WTC11 (cell line): Measurements from ENCODE around the gene RTBDN. TPM values are rescaled to one million over a fixed set of nuclear protein-coding genes. Genes with fewer than 3 reads are reported as not detected.

Experiments used
- GRHL2 ChIP-seq: fragments of 250-450 bp; sonication (Bioruptor Pico); IDR thresholded peaks from 2 replicates; pipeline ENCODE4 v1.8.0; 2022; ENCODE audit warnings: mild to moderate bottlenecking, moderate library complexity; ENCODE audit not compliant: insufficient replicate concordance, severe bottlenecking
- JUN ChIP-seq: sonication (generic); formaldehyde crosslinking; IDR thresholded peaks from 2 replicates; pipeline ENCODE4 v1.8.0; 2023; ENCODE audit warnings: mild to moderate bottlenecking, missing genetic modification reagents
- MYBL2 ChIP-seq: sonication (generic); formaldehyde crosslinking; IDR thresholded peaks from 2 replicates; pipeline ENCODE4 v1.8.1; 2023; ENCODE audit warnings: mild to moderate bottlenecking, moderate library complexity, missing genetic modification reagents
- NR1H2 ChIP-seq: sonication (generic); formaldehyde crosslinking; IDR thresholded peaks from 2 replicates; pipeline ENCODE4 v1.9.0; 2021; ENCODE audit warnings: mild to moderate bottlenecking, moderate library complexity, missing genetic modification reagents
- PRRX2 ChIP-seq: fragments of 250-450 bp; sonication (Bioruptor Pico); IDR thresholded peaks from 2 replicates; pipeline ENCODE4 v1.8.0; 2021; ENCODE audit warnings: mild to moderate bottlenecking
- RELA ChIP-seq: sonication (generic); formaldehyde crosslinking; IDR thresholded peaks from 2 replicates; pipeline ENCODE4 v1.8.1; 2022; ENCODE audit warnings: missing genetic modification reagents, mild to moderate bottlenecking, borderline replicate concordance
- SMAD4 ChIP-seq: sonication (generic); formaldehyde crosslinking; IDR thresholded peaks from 2 replicates; pipeline ENCODE4 v1.8.0; 2022; ENCODE audit warnings: mild to moderate bottlenecking, missing genetic modification reagents
- SP1 ChIP-seq: sonication (generic); formaldehyde crosslinking; conservative IDR thresholded peaks from 2 replicates; pipeline ENCODE4 v1.8.1; 2022; ENCODE audit warnings: missing genetic modification reagents
- TEAD1 ChIP-seq: sonication (generic); formaldehyde crosslinking; IDR thresholded peaks from 2 replicates; pipeline ENCODE4 v1.8.0; 2022; ENCODE audit warnings: mild to moderate bottlenecking, missing genetic modification reagents
- TEAD4 ChIP-seq: sonication (generic); formaldehyde crosslinking; IDR thresholded peaks from 2 replicates; pipeline ENCODE4 v1.8.0; 2022; ENCODE audit warnings: mild to moderate bottlenecking, missing genetic modification reagents
- ZBTB21 ChIP-seq: sonication (generic); formaldehyde crosslinking; IDR thresholded peaks from 2 replicates; pipeline ENCODE4 v1.8.1; 2023; ENCODE audit warnings: mild to moderate bottlenecking, missing genetic modification reagents, borderline replicate concordance
- ZNF232 ChIP-seq: sonication (generic); formaldehyde crosslinking; IDR thresholded peaks from 2 replicates; pipeline ENCODE4 v1.8.0; 2022; ENCODE audit warnings: mild to moderate bottlenecking, missing genetic modification reagents
- ZNF263 ChIP-seq: sonication (generic); formaldehyde crosslinking; IDR thresholded peaks from 2 replicates; pipeline ENCODE4 v1.8.1; 2022; ENCODE audit warnings: low read depth, mild to moderate bottlenecking, moderate library complexity, missing genetic modification reagents
- ZNF671 ChIP-seq: fragments of 250-450 bp; sonication (Bioruptor Pico); IDR thresholded peaks from 2 replicates; pipeline ENCODE4 v1.8.0; 2021; ENCODE audit warnings: mild to moderate bottlenecking
- total RNA-seq: library from RNA; stranded (reverse); gene quantifications from 3 replicates; pipeline ENCODE4 v1.2.3, GENCODE V29; 2021
- TF ChIP-seq, protein P1 (sequence below): sonication (generic); formaldehyde crosslinking; IDR thresholded peaks from 2 replicates; pipeline ENCODE4 v1.8.1; 2023; ENCODE audit warnings: mild to moderate bottlenecking, missing genetic modification reagents
- TF ChIP-seq, protein P2 (sequence below): sonication (generic); formaldehyde crosslinking; conservative IDR thresholded peaks from 2 replicates; pipeline ENCODE4 v1.8.1; 2023; ENCODE audit warnings: mild to moderate bottlenecking, low read depth, missing genetic modification reagents, moderate library complexity
- TF ChIP-seq, protein P3 (sequence below): sonication (generic); formaldehyde crosslinking; IDR thresholded peaks from 2 replicates; pipeline ENCODE4 v1.8.1; 2022; ENCODE audit warnings: missing genetic modification reagents, borderline replicate concordance
- TF ChIP-seq, protein P4 (sequence below): fragments of 200-600 bp; IDR thresholded peaks from 2 replicates; pipeline ENCODE4 v1.8.0; 2022; ENCODE audit warnings: antibody characterized with exemption
- TF ChIP-seq, protein P5 (sequence below): sonication (generic); formaldehyde crosslinking; IDR thresholded peaks from 2 replicates; pipeline ENCODE4 v1.8.1; 2022; ENCODE audit warnings: mild to moderate bottlenecking, moderate library complexity, missing genetic modification reagents
- TF ChIP-seq, protein P6 (sequence below): fragments of 250-450 bp; sonication (Bioruptor Pico); IDR thresholded peaks from 2 replicates; pipeline ENCODE4 v1.9.0; 2021; ENCODE audit warnings: mild to moderate bottlenecking
- TF ChIP-seq, protein P7 (sequence below): fragments of 250-450 bp; sonication (Bioruptor Pico); IDR thresholded peaks from 2 replicates; pipeline ENCODE4 v1.9.0; 2021; ENCODE audit warnings: mild to moderate bottlenecking
- TF ChIP-seq, protein P8 (sequence below): sonication (generic); formaldehyde crosslinking; IDR thresholded peaks from 2 replicates; pipeline ENCODE4 v1.8.1; 2022; ENCODE audit warnings: low read depth, mild to moderate bottlenecking, moderate library complexity, missing genetic modification reagents, borderline replicate concordance

RTBDN gene
- total RNA-seq, 1 experiment from 2014 or later: 2.4 TPM

DNA sequence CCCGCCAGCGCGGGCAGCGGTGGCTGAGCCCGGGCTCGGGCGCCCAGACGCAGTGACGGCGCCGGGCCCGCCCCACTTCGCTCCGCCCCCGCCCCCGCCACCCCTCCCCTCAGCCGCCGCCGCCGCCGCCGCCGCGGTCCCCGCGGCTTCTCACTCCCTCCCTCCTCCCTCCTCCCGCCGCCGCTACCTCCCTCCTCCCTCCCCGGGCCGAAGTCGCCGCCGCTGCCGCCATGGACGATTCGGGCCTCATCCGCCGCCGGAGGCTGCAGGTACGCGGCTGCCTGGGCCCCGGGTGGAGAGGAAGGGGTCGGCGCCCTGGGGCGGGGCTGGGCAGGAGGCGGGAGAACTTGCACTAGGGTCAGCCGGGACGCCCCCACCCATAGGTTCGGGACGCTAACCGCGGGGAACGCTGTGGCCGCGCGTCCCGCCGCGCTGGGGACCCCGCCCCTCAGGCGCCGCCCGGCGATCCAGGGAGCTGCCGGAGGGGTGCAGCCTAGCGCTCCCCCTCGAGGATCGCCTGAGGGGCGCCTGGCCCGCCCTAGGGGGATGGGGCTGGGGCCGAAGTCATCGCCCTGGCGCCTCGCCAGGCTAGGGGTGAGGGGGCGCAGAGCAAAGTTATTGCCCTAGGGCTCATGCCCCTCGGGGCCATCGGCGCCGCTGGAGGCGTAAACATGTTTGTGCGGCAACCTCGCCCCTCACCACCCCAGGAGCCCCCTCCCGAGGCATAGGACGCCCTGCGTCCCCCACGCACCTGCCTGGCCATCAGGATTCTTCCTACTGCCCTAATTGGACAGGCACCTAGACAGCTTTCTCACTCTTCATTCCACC, 427 bp downstream of the RTBDN start (continued):
- TF ChIP-seq SMAD4 (CRISPR knock-in tag) (no peak), PRRX2 (CRISPR knock-in tag) (no peak), SP1 (CRISPR knock-in tag) (0 out of 2 replicates have a peak, but pooled peaks have one; percentile 46), ZBTB21 (CRISPR knock-in tag) (no peak), JUN (CRISPR knock-in tag) (no peak), MYBL2 (CRISPR knock-in tag) (no peak), ZNF232 (no peak), TEAD4 (CRISPR knock-in tag) (no peak), NR1H2 (CRISPR knock-in tag) (no peak), ZNF671 (CRISPR knock-in tag) (no peak), TEAD1 (CRISPR knock-in tag) (no peak), RELA (CRISPR knock-in tag) (peak; percentile 35; the same call in 1 of the 2 replicates), ZNF263 (CRISPR knock-in tag) (peak; percentile 92), GRHL2 (CRISPR knock-in tag) (no peak)
- TF ChIP-seq, protein P1, sequence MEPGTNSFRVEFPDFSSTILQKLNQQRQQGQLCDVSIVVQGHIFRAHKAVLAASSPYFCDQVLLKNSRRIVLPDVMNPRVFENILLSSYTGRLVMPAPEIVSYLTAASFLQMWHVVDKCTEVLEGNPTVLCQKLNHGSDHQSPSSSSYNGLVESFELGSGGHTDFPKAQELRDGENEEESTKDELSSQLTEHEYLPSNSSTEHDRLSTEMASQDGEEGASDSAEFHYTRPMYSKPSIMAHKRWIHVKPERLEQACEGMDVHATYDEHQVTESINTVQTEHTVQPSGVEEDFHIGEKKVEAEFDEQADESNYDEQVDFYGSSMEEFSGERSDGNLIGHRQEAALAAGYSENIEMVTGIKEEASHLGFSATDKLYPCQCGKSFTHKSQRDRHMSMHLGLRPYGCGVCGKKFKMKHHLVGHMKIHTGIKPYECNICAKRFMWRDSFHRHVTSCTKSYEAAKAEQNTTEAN (CRISPR knock-in tag): 0 out of 2 replicates have a peak, but pooled peaks have one; percentile 29
- TF ChIP-seq, protein P2, sequence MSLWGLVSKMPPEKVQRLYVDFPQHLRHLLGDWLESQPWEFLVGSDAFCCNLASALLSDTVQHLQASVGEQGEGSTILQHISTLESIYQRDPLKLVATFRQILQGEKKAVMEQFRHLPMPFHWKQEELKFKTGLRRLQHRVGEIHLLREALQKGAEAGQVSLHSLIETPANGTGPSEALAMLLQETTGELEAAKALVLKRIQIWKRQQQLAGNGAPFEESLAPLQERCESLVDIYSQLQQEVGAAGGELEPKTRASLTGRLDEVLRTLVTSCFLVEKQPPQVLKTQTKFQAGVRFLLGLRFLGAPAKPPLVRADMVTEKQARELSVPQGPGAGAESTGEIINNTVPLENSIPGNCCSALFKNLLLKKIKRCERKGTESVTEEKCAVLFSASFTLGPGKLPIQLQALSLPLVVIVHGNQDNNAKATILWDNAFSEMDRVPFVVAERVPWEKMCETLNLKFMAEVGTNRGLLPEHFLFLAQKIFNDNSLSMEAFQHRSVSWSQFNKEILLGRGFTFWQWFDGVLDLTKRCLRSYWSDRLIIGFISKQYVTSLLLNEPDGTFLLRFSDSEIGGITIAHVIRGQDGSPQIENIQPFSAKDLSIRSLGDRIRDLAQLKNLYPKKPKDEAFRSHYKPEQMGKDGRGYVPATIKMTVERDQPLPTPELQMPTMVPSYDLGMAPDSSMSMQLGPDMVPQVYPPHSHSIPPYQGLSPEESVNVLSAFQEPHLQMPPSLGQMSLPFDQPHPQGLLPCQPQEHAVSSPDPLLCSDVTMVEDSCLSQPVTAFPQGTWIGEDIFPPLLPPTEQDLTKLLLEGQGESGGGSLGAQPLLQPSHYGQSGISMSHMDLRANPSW (CRISPR knock-in tag): no peak
- TF ChIP-seq, protein P3, sequence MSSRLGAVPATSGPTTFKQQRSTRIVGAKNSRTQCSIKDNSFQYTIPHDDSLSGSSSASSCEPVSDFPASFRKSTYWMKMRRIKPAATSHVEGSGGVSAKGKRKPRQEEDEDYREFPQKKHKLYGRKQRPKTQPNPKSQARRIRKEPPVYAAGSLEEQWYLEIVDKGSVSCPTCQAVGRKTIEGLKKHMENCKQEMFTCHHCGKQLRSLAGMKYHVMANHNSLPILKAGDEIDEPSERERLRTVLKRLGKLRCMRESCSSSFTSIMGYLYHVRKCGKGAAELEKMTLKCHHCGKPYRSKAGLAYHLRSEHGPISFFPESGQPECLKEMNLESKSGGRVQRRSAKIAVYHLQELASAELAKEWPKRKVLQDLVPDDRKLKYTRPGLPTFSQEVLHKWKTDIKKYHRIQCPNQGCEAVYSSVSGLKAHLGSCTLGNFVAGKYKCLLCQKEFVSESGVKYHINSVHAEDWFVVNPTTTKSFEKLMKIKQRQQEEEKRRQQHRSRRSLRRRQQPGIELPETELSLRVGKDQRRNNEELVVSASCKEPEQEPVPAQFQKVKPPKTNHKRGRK (CRISPR knock-in tag): no peak
- TF ChIP-seq, protein P4, sequence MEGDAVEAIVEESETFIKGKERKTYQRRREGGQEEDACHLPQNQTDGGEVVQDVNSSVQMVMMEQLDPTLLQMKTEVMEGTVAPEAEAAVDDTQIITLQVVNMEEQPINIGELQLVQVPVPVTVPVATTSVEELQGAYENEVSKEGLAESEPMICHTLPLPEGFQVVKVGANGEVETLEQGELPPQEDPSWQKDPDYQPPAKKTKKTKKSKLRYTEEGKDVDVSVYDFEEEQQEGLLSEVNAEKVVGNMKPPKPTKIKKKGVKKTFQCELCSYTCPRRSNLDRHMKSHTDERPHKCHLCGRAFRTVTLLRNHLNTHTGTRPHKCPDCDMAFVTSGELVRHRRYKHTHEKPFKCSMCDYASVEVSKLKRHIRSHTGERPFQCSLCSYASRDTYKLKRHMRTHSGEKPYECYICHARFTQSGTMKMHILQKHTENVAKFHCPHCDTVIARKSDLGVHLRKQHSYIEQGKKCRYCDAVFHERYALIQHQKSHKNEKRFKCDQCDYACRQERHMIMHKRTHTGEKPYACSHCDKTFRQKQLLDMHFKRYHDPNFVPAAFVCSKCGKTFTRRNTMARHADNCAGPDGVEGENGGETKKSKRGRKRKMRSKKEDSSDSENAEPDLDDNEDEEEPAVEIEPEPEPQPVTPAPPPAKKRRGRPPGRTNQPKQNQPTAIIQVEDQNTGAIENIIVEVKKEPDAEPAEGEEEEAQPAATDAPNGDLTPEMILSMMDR: no peak
- TF ChIP-seq, protein P5, sequence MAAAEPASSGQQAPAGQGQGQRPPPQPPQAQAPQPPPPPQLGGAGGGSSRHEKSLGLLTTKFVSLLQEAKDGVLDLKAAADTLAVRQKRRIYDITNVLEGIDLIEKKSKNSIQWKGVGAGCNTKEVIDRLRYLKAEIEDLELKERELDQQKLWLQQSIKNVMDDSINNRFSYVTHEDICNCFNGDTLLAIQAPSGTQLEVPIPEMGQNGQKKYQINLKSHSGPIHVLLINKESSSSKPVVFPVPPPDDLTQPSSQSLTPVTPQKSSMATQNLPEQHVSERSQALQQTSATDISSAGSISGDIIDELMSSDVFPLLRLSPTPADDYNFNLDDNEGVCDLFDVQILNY (CRISPR knock-in tag): 0 out of 2 replicates have a peak, but pooled peaks have one; percentile 54
- TF ChIP-seq, protein P6, sequence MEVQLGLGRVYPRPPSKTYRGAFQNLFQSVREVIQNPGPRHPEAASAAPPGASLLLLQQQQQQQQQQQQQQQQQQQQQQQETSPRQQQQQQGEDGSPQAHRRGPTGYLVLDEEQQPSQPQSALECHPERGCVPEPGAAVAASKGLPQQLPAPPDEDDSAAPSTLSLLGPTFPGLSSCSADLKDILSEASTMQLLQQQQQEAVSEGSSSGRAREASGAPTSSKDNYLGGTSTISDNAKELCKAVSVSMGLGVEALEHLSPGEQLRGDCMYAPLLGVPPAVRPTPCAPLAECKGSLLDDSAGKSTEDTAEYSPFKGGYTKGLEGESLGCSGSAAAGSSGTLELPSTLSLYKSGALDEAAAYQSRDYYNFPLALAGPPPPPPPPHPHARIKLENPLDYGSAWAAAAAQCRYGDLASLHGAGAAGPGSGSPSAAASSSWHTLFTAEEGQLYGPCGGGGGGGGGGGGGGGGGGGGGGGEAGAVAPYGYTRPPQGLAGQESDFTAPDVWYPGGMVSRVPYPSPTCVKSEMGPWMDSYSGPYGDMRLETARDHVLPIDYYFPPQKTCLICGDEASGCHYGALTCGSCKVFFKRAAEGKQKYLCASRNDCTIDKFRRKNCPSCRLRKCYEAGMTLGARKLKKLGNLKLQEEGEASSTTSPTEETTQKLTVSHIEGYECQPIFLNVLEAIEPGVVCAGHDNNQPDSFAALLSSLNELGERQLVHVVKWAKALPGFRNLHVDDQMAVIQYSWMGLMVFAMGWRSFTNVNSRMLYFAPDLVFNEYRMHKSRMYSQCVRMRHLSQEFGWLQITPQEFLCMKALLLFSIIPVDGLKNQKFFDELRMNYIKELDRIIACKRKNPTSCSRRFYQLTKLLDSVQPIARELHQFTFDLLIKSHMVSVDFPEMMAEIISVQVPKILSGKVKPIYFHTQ (CRISPR knock-in tag): no peak
- TF ChIP-seq, protein P7, sequence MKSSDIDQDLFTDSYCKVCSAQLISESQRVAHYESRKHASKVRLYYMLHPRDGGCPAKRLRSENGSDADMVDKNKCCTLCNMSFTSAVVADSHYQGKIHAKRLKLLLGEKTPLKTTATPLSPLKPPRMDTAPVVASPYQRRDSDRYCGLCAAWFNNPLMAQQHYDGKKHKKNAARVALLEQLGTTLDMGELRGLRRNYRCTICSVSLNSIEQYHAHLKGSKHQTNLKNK (CRISPR knock-in tag): no peak
- TF ChIP-seq, protein P8, sequence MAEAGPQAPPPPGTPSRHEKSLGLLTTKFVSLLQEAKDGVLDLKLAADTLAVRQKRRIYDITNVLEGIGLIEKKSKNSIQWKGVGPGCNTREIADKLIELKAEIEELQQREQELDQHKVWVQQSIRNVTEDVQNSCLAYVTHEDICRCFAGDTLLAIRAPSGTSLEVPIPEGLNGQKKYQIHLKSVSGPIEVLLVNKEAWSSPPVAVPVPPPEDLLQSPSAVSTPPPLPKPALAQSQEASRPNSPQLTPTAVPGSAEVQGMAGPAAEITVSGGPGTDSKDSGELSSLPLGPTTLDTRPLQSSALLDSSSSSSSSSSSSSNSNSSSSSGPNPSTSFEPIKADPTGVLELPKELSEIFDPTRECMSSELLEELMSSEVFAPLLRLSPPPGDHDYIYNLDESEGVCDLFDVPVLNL (CRISPR knock-in tag): 0 out of 2 replicates have a peak, but pooled peaks have one; percentile 19
